NCI-H1105 treated with DMSO at 0.1 percent for 48 hours (cell line): ENCODE measurements around the gene SUN3.

Experiments used
- DNase-seq: peaks from one replicate; lab custom pipeline; 2025; lab: John Stamatoyannopoulos, UW

SUN3 gene

GRCh38 chr7:47978790-47979144 is 50.1 kb downstream of the SUN3 start:
- peak; percentile 7 for DNase-seq

- DNase-seq, result no peak
These were observed 55.2 kb downstream of the SUN3 start for GRCh38 chr7:47973739-47974138.

- DNase-seq, result no peak
These were observed 58.1 kb downstream of the SUN3 start for GRCh38 chr7:47970761-47971160.

- DNase-seq, result peak; percentile 47
These were observed 59.8 kb downstream of the SUN3 start for GRCh38 chr7:47968847-47969774.

GRCh38 chr7:47967708-47968107 is 61.2 kb downstream of the SUN3 start:
- DNase-seq, result no peak

GRCh38 chr7:47967123-47967522 is 61.8 kb downstream of the SUN3 start:
- no peak for DNase-seq

GRCh38 chr7:47965456-47965855 is 63.5 kb downstream of the SUN3 start:
- DNase-seq, result no peak

- no peak for DNase-seq
These were observed 66.6 kb downstream of the SUN3 start for GRCh38 chr7:47962262-47962661.

- no peak for DNase-seq
These were observed 71.8 kb downstream of the SUN3 start for GRCh38 chr7:47957156-47957555.

GRCh38 chr7:47956220-47956619 is 72.7 kb downstream of the SUN3 start:
- no peak for DNase-seq

- DNase-seq, result no peak
These were observed 74.5 kb downstream of the SUN3 start for GRCh38 chr7:47954231-47954911.

GRCh38 chr7:47953822-47954221 is 75.1 kb downstream of the SUN3 start:
- DNase-seq, result no peak

- no peak for DNase-seq
These were observed 76.7 kb downstream of the SUN3 start for GRCh38 chr7:47952224-47952623.

- DNase-seq, result no peak
These were observed 77.5 kb downstream of the SUN3 start for GRCh38 chr7:47951374-47951773.

- no peak for DNase-seq
These were observed 78.2 kb downstream of the SUN3 start for GRCh38 chr7:47950714-47951113.

GRCh38 chr7:47949703-47950102 is 79.2 kb downstream of the SUN3 start:
- no peak for DNase-seq

GRCh38 chr7:47948141-47948790 is 80.6 kb downstream of the SUN3 start, which contains the start of gene PKD1L1:
PKD1L1 (minus strand) TSS chr7:47948466; CDS start chr7:47948440, 26 bp downstream.
- DNase-seq, result no peak

- DNase-seq, result no peak
These were observed 81.6 kb downstream of the SUN3 start for GRCh38 chr7:47947355-47947749.

- DNase-seq, result no peak
These were observed 82.1 kb downstream of the SUN3 start for GRCh38 chr7:47946581-47947354.

- DNase-seq, result peak; percentile 41
These were observed 83.5 kb downstream of the SUN3 start for GRCh38 chr7:47945261-47946015.
